Measurements from ENCODE around the gene PTTG1IP.

PTTG1IP gene

DNA sequence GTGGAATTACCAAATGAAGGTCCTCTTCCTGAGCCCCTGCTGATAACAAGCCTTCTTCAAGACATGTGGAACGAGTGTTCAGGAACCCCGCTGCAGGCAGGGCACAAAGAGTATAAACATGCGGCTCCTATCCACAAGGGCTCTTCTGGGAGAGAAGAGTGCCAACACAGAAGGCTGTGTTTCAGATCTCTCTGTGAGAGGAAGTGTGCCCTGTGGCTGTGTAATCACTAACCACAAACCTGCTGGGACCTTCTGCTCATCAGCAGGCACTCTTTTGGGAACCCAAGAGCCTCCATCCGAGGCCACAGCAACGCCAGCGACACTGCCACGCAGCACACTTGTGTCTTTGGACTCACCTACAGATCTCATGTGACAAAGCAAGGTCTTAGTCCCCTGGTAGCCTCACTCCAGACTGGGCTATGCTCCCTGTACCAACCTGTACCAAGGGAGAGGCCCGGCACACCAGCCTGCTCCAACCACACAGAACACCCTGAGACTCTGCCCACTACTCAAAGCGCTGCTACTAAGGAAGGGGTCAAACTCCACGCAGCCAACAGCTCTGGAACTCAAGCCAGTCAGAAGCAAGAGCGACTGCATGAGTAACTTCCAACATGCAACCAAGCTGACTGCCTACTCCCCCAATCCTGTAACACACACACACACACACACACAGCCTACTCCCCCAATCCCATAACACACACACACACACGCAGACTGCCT is 7.8 kb downstream of the PTTG1IP start:
- peak; percentile 62 for DNase-seq (ENCODE audit: low spot score)

DNA sequence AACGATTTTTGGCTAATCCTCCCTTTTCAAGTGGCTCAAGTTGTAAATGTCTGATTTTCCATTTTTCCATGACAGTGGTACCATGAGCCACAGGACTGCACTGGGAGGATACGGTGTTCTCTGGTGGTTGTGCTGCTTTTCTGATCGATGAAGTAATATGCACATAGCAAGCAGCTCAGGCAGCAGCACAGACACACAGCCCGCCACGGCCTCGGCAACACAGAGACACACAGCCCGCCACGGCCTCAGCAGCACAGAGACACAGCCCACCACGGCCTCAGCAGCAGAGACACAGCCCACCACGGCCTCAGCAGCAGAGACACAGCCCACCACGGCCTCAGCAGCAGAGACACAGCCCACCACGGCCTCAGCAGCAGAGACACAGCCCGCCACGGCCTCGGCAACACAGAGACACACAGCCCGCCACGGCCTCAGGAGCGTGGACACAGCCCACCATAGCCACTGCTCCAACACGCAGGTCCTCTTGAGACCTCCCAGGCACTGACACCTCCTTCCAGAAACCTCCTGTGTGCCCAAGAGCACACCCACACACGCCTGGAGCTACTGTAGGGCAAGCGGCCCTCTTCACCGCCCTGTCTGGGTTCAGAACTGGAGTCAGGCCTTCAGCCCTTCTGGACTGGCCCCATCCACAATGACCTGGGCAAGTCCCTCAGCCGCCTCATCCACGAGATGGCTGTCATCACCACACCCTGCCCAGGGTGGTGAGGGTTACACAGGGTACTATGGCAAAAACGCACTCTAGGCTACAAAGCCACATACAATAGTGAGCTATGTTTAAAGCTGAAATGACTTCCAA is 10.4 kb downstream of the PTTG1IP start:
- no peak for DNase-seq (ENCODE audit: low spot score)

GRCh38 chr21:44858791-44859190 is 14.7 kb downstream of the PTTG1IP start:
- DNase-seq (ENCODE audit: low spot score): no peak

DNA sequence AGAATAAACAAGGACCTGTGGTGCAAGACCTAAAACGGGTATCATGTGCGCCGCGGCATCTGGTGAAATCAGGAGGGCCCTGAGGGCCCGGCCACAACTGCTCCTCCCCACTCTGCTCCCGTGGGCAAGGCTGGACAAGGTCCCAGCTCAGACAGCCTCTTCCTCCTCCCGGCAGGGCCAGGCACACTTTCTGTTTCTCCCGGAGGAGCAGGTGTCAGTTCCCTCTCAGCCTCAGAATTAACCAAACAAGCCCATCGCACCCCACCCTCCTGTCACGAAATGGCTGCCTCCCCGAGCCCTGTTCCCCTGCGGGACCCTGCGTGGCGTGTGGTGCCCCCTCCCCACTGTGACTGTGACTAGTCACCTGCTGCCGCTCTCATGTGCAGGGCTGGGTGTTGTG is 15.2 kb downstream of the PTTG1IP start:
- DNase-seq (ENCODE audit: low spot score): no peak

GRCh38 chr21:44857127-44857892 is 16.2 kb downstream of the PTTG1IP start:
- DNase-seq (ENCODE audit: low spot score): no peak

- DNase-seq (ENCODE audit: low spot score): no peak
Measured at GRCh38 chr21:44856131-44856530, 17.4 kb downstream of the PTTG1IP start.

DNA sequence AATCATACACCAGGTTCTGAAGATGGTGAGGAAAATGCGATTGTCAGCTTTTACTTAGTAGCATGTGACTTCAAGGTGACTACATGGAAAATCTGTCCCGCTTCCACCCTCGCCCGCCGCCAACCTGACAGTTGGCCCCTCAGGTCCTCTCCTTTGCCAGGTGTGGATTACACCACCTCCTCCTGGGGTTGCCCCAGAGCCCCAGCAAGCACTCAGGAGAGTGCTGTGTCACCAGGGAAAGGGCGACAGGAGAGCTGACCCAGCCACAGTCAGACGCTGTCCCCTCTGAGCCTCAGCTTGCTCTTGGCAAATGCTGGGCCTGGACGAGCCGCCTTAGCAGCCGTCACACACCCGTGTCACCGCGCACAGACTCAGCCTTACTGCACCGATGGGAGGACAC is 17.9 kb downstream of the PTTG1IP start:
- DNase-seq (ENCODE audit: low spot score): no peak

- no peak for DNase-seq (ENCODE audit: low spot score)
Measured at GRCh38 chr21:44854664-44855446, 18.6 kb downstream of the PTTG1IP start.

- no peak for DNase-seq (ENCODE audit: low spot score)
Measured at GRCh38 chr21:44854391-44854663, 19.2 kb downstream of the PTTG1IP start.

DNA sequence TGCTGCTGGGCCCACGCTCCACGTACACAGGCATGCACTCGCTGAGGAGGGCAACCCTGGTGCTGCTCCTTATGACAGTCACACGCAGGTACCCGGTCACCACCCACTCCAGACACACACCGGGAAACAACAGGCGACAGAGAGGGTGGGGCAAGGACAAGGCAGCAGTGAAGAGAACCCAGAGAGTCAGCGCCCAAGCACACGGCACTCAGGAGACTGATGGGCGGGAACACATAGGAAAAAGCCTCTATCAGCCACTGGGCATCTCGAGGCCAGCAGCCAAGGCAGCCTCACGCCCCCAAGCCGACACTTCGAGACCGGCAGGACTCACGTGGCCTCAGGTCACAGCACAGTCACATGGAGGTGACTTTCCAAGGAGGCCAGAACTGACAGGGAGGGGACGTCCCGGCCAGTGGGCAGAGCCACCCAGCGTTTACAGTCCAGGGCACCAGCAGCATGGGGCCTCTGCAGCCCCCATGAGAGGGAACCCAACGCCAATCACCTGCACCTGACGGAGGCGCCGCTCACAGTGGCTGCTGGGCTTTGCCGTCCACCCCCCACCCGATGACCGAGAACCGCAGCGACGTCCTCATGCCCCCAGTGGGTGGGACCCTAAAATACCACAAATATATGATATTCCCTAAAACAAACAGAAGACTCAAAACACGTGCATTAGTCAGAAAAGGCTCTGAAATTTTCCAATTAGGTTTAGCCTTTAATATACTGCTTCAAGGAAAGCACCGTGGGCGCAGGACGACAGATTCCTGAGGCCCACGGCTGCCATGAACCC is 19.7 kb downstream of the PTTG1IP start:
- no peak for DNase-seq (ENCODE audit: low spot score)

DNA sequence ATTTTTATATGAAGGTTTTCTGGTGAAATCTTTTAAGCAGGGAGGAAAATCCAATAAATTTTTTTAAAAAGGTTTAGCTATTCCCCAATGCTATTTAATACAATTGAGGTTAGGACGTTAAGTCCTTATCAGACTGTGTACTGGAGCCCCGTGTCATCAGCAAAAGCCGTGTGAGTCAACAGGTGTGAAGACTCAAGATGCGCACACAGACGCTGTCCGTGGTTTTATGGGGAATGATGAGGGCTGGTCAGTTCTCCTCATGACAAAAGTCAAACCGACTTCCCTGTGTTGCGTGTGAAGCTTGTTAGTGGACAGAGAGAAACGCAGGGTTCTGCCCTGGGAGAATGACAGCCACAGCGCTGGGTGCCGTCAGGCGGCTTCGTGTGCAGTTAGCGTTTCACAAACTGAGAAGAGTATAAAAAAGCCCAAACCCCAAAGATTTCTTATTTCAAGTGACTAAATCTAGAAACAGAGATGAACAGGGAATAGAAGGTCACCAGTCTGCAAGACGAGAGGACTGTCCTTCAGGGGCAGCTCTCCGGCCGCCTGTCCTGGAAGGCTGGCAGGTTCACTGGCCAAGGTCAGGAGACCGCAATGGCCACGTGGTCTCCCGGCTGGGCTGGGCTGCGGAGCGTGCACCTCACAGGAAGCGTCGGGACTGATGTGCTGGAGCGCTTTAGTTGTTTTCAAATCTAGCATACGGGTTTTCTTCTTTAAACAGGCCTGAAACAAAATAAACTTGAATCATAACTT is 22.4 kb downstream of the PTTG1IP start:
- DNase-seq (ENCODE audit: low spot score): no peak

GRCh38 chr21:44850208-44850800 is 23.2 kb downstream of the PTTG1IP start:
- DNase-seq (ENCODE audit: low spot score): no peak

DNA sequence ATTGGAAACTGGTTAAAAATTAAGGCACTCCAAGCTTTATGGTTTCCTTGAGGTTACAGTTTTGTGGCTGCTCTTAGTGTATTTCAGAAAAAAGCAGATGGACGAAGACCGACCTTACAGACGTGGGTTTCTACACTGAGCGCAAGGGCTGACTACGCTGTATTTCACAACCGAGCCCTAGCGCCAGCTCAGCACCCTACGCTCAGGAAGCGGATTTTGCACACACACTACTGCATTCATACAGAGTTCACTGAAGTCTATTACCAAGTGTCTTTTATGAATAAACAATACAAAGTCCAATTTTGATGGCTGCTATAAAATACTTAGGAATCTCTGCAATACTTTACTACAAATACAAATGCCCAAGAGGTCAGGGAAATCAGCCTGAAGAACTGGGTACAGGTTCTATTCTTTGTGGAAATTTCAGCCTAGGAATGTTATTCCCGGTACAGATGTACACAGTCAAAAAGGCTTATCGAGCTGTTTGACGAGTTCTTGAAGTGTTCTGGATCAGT is 23.8 kb downstream of the PTTG1IP start:
- DNase-seq (ENCODE audit: low spot score): no peak

DNA sequence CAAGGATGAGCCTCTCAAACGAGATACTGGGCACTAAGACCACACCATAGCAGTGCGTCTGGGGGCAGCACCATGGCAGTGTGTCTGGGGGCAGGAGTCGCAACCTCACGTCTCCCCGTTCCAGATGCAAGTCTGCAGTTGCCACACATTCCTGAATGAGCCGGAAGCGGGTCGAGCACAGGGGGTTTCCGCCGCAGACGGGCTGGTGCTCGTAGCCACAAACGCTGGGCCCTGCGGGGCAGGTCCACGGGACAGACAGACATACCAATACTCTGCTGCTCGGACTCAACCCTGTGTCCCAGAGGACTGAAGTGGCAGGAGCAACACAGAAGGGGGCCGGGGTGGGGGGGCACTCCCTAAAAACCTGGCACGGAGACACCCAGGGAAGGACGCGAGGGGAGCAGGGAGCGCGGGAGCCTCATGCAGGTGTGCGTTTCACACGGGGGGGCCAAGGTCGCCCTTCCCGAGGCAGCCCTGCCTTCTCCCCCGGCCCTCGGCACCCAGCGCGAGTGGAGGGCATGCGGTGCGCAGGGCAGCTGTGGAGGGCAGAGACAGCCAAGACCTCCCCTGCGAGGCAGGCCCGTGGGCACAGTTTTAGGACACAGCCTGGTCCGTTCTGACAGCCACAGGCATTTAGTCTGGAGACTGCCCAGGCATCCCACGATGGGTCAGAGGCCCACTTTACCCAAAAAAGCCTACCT is 24.5 kb downstream of the PTTG1IP start:
- no peak for DNase-seq (ENCODE audit: low spot score)

- no peak for DNase-seq (ENCODE audit: low spot score)
Measured at GRCh38 chr21:44847261-44848056, 26.0 kb downstream of the PTTG1IP start.

GRCh38 chr21:44846485-44847260 is 26.8 kb downstream of the PTTG1IP start:
- peak; percentile 60 for DNase-seq (ENCODE audit: low spot score)

DNA sequence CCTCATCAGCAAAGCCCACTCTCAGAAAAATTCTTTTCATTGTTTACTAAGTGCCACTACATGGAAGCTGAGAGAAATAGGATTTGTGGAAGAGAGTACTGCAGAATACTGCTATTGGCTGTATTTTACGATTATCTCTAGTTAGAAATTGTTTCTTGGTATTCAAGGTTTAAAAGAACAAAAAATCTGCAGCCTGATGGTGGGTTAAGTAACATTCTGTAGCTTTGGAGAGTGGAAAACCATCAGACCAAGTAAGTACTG is 27.3 kb downstream of the PTTG1IP start:
- DNase-seq (ENCODE audit: low spot score): no peak
